ENCODE measurements around the gene WDR27. TPM values are rescaled to one million over a fixed set of nuclear protein-coding genes. Genes with fewer than 3 reads are reported as not detected.

WDR27 gene
- total RNA-seq, 1 donor from 2014 or later = 41.5 TPM

DNA sequence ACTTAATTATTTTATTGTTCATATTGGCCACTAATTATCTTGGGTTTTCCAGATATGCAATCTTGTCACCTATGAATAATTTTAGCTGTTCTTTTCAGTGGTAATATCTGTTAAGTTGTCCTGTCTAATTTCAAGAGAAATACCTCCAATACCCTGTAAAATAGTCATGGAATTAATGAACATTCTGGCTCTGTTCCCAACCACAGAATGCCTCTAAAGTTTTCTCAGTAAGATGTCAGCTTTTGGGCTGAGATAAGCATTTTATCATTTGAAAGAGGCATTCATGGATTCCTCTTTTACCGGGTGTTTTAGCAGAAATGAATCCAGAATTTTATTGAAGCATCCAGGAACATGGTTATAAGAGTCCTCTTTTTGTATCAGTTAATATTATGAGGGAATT lies 109.3 kb downstream of the WDR27 start:
- no peak for TF ChIP-seq POLR2AphosphoS5 (IDR thresholded peaks at IDR 0.05; ENCODE audit: insufficient read depth in 1 of 2, low read depth in 1 of 2)
- TF ChIP-seq POLR2A (IDR thresholded peaks at IDR 0.05) = no peak
- TF ChIP-seq, protein P1, sequence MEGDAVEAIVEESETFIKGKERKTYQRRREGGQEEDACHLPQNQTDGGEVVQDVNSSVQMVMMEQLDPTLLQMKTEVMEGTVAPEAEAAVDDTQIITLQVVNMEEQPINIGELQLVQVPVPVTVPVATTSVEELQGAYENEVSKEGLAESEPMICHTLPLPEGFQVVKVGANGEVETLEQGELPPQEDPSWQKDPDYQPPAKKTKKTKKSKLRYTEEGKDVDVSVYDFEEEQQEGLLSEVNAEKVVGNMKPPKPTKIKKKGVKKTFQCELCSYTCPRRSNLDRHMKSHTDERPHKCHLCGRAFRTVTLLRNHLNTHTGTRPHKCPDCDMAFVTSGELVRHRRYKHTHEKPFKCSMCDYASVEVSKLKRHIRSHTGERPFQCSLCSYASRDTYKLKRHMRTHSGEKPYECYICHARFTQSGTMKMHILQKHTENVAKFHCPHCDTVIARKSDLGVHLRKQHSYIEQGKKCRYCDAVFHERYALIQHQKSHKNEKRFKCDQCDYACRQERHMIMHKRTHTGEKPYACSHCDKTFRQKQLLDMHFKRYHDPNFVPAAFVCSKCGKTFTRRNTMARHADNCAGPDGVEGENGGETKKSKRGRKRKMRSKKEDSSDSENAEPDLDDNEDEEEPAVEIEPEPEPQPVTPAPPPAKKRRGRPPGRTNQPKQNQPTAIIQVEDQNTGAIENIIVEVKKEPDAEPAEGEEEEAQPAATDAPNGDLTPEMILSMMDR (IDR thresholded peaks at IDR 0.05) = no peak

DNA sequence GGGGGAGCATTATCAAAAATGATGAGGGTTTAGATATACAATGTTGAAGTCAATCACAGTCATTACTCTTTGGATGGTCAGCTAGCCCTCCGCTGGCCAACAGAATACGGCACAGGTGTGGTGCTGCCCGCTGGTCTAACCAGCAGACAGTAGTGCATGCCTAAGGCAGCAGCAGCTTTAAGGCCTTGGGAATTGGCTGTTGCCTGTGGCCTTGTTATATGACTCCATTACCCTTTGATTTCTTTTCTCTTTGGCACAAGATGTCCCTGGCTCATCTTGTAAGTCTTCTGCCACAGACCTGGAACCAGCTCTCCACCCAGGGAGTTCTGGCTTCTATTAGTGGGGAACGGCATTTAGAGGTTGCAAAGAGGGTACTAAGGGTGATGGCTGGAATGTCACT lies 110.2 kb downstream of the WDR27 start:
- no peaks in the 10 kb centered on the region for H3K4me1 ChIP-seq
- no peaks in the 10 kb centered on the region for H3K36me3 ChIP-seq
- no peaks in the 10 kb centered on the region for H3K9me3 ChIP-seq
- DNase-seq (ENCODE audit: extremely low spot score in 2 of 2) = no peak
- H3K27ac ChIP-seq = no peak overlapping the region
- no peak overlapping the region for H3K4me3 ChIP-seq
- no peak for TF ChIP-seq POLR2AphosphoS5 (IDR thresholded peaks at IDR 0.05; ENCODE audit: insufficient read depth in 1 of 2, low read depth in 1 of 2)
- no peak for TF ChIP-seq POLR2A (IDR thresholded peaks at IDR 0.05)
- TF ChIP-seq, protein P1 (IDR thresholded peaks at IDR 0.05) = no peak
- intact Hi-C loops (cut with DNase I) = no loop called here
- H3K27me3 ChIP-seq = no peaks in the 10 kb centered on the region

More for the DNA sequence above, 109.3 kb downstream of the WDR27 start:
- no peak overlapping the region for H3K27ac ChIP-seq
- H3K4me1 ChIP-seq = no peaks in the 10 kb centered on the region
- no peak overlapping the region for H3K4me3 ChIP-seq
- no peaks in the 10 kb centered on the region for H3K36me3 ChIP-seq
- DNase-seq (ENCODE audit: extremely low spot score in 2 of 2) = no peak
- H3K9me3 ChIP-seq = no peaks in the 10 kb centered on the region
- intact Hi-C loops (cut with DNase I) = no loop called here
- no peaks in the 10 kb centered on the region for H3K27me3 ChIP-seq

DNA sequence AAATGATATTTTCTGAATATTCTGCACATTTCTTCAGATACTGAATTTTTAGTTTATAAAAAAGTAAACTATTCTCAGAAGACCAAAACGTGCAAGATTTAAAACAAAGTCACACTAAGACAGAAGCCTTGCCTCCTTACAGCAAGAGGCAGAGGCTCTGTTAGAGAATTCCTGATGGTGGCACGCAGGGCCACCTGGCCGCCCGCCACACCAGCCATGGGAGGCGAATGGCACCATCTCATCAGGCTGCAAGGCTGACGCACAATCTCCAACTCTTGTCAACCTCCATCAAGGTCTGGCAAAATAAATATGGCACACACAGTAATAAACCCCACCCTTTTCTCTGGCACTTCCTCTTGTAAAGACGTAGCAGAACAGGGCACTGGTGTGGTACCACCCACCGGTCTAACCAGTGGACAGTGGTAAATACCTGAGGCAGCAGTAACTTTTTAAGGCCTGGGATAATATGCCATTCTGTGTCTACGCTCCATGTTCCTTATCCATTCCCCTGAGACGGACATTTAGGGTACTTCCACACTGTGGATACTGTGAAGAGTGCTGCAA lies 111.4 kb downstream of the WDR27 start:
- intact Hi-C loops (cut with DNase I) = no loop called here
- no peaks in the 10 kb centered on the region for H3K36me3 ChIP-seq
- DNase-seq (ENCODE audit: extremely low spot score in 2 of 2) = no peak

DNA sequence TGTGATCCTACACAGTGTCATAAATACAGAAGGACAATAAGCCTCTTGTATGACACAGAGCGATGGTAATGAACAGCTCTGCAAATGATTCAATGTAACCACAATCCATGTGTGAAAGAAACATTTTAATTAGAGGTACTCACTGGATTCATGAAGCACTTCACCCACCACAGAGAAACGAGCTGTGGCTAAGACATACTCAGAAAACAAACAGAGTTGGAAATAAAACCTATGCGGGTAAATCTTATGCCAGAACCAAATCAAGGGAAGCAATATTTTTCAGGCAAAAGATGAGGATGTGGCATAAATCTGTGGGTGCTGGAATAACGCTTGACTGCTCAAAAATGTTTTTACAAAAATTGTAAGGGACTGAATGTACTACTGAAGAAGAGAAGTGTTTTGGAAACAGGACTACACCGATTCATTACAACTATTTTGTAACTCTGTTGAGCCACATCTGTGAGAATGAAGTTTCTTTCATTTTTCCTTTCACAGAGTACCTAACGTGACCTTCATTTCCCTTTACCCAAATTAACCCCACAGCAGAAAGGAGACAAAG lies 112.1 kb downstream of the WDR27 start:
- intact Hi-C loops (cut with DNase I) = no loop called here
- H3K36me3 ChIP-seq = no peaks in the 10 kb centered on the region
- no peaks in the 10 kb centered on the region for H3K4me1 ChIP-seq
- no peak overlapping the region for H3K27ac ChIP-seq
- no peak overlapping the region for H3K4me3 ChIP-seq
- TF ChIP-seq POLR2A (IDR thresholded peaks at IDR 0.05) (no peak), POLR2AphosphoS5 (IDR thresholded peaks at IDR 0.05; ENCODE audit: insufficient read depth in 1 of 2, low read depth in 1 of 2) (no peak)
- TF ChIP-seq, protein P1 (IDR thresholded peaks at IDR 0.05) = no peak
- H3K27me3 ChIP-seq = no peaks in the 10 kb centered on the region
- H3K9me3 ChIP-seq = no peaks in the 10 kb centered on the region
- no peak for DNase-seq (ENCODE audit: extremely low spot score in 2 of 2)

More for the DNA sequence above, 111.4 kb downstream of the WDR27 start:
- no peaks in the 10 kb centered on the region for H3K27me3 ChIP-seq
- no peaks in the 10 kb centered on the region for H3K4me1 ChIP-seq
- no peak overlapping the region for H3K4me3 ChIP-seq
- H3K9me3 ChIP-seq = no peaks in the 10 kb centered on the region
- TF ChIP-seq, protein P1 (IDR thresholded peaks at IDR 0.05) = no peak
- no peak for TF ChIP-seq POLR2AphosphoS5 (IDR thresholded peaks at IDR 0.05; ENCODE audit: insufficient read depth in 1 of 2, low read depth in 1 of 2)
- no peak for TF ChIP-seq POLR2A (IDR thresholded peaks at IDR 0.05)
- H3K27ac ChIP-seq = no peak overlapping the region

DNA sequence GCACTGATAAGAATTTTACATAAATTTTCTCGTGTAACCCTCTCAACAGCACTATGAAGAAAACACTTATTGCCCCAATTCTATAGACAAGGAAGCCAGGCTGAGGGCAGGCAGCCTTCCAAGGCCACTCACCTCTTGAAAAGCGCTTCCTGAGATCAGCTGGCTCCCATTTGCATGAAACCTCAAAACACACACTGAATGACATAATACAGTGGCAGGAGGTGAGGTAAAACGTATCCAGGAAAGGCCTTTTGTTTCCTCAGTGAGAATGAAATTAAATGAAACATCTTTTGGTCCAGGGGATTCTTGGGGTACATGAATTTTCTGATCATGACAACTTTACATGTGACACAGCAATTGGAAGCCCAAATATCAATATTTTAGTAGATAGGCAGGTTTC lies 112.5 kb downstream of the WDR27 start:
- no peak overlapping the region for H3K27ac ChIP-seq
- no peaks in the 10 kb centered on the region for H3K4me1 ChIP-seq
- no peak for DNase-seq (ENCODE audit: extremely low spot score in 2 of 2)
- H3K9me3 ChIP-seq = no peaks in the 10 kb centered on the region
- H3K4me3 ChIP-seq = no peak overlapping the region
- TF ChIP-seq, protein P1 (IDR thresholded peaks at IDR 0.05) = no peak
- no peak for TF ChIP-seq POLR2A (IDR thresholded peaks at IDR 0.05)
- no peak for TF ChIP-seq POLR2AphosphoS5 (IDR thresholded peaks at IDR 0.05; ENCODE audit: insufficient read depth in 1 of 2, low read depth in 1 of 2)
- intact Hi-C loops (cut with DNase I) = no loop called here
- no peaks in the 10 kb centered on the region for H3K36me3 ChIP-seq
- no peaks in the 10 kb centered on the region for H3K27me3 ChIP-seq
